ENCODE data around the gene MDM4.

MDM4 gene, protein sequence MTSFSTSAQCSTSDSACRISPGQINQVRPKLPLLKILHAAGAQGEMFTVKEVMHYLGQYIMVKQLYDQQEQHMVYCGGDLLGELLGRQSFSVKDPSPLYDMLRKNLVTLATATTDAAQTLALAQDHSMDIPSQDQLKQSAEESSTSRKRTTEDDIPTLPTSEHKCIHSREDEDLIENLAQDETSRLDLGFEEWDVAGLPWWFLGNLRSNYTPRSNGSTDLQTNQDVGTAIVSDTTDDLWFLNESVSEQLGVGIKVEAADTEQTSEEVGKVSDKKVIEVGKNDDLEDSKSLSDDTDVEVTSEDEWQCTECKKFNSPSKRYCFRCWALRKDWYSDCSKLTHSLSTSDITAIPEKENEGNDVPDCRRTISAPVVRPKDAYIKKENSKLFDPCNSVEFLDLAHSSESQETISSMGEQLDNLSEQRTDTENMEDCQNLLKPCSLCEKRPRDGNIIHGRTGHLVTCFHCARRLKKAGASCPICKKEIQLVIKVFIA

DNA sequence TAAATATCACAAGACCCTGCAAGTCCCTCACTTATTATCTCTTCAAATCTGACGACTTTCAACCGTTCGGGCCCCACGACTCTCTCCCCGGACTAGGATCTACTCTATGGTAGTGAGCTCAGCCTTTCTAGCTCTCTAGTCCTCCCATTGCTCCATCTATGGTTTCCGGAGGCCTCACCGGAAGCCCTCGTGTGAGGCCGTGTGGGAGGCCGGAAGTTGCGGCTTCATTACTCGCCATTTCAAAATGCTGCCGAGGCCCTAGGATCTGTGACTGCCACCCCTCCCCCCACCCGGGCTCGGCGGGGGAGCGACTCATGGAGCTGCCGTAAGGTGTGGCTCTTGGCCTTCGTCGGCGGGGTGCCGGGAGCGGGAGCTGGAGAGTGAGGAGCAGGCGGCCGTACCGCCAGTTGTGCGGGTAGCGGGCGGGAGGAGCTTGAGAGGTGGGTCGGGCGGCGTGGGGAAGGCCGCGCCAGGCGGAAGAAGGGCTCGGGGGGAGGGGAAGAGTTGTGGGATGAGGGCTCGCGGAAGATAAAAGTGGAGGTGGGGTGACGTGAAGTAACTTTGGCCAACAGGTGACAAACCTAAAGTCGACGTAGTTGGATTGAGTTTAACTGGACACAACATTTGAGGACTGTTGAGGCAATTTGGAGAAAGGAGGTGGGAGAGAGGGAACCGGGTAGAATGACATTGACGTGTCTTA lies at the start of gene MDM4:
Gene MDM4, plus strand, starts transcription at position 227 of the 700 bp plus-strand sequence. CDS start 9,113 bp downstream, outside the sequence.
- CTCF ChIA-PET, result interaction anchor here (0.8 to 2.9 kb wide), 12 partner anchors 13 to 291 kb away, joined by 3 to 16 read pairs (median 4); no protein-coding TSS in a partner anchor
- H3K4me3 Mint-ChIP-seq, result no peak within 1 kb of the TSS
- no peaks in the 10 kb centered on the region for H3K9me3 Mint-ChIP-seq
- peaks cover 30% of the 10 kb centered on the region for H3K36me3 Mint-ChIP-seq
- H3K4me1 Mint-ChIP-seq, result peaks cover 76% of the 10 kb centered on the region
- no peak within 1 kb of the TSS for H3K27ac Mint-ChIP-seq
- H3K27me3 Mint-ChIP-seq, result no peaks in the 10 kb centered on the region
- DNase-seq, result peak; percentile 96

DNA sequence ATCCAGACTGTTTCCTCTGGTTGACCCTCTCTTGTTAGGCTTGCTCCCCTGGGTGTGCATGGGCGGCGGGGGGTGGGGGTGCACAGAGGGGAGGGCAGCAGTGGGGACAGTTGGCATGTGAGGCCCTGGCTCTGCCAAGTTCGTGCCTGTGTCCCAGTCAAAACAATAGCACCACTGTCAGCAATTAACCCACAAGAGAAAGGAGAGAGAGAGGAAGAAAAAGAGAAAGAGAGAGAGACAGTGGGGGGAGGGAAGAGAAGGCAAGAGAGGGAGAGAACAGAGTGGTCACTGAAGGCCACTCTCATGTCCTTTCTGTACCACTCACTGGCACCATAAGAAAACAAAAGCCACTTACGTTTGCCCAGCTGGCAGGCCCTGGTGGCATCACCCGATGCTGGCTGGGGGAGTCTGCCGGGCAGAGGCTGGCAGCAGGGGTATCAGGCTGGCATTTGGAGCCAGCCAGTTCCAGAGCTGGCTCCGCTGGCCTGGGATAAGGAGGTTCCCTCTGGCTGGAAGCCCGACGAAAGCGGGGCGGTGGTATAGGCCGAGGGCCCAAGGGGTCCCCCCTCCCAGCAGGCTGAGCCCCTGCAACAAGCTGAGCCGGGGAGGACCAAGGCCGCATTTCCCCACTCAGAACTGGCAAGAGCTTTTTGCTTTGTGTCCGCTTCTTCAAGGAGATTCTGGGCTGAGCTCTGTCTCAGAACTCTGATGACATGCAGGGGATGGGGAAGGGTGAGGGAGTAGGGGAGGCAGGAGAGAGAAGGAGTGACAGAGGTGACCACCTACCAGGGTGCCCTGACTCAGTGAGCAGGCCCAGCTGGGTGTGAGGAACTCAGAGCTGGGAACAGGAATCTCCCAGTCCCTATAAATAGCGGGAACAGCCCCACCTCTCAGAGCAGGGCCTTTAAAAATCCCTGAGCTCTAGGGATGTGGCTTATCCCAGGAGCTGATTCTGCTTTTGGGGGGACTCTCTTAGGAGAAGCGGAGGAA lies 49.5 kb upstream of the MDM4 start:
- CTCF ChIA-PET, result interaction anchor here (0.7 to 3.0 kb wide), 6 partner anchors 12 to 68 kb away, joined by 3 to 12 read pairs (median 4); no protein-coding TSS in a partner anchor
- H3K27me3 Mint-ChIP-seq, result no peaks in the 10 kb centered on the region
- H3K27ac Mint-ChIP-seq, result no peak overlapping the region
- peaks cover 38% of the 10 kb centered on the region for H3K36me3 Mint-ChIP-seq
- H3K4me1 Mint-ChIP-seq, result peaks cover 36% of the 10 kb centered on the region
- DNase-seq, result no peak
- no peak overlapping the region for H3K4me3 Mint-ChIP-seq
- H3K9me3 Mint-ChIP-seq, result no peaks in the 10 kb centered on the region

GRCh38 chr1:204468206-204468605 lies 48.0 kb upstream of the MDM4 start:
- Mint-ChIP-seq H3K4me1 (peaks cover 22% of the 10 kb centered on the region), H3K27me3 (no peaks in the 10 kb centered on the region), H3K27ac (no peak overlapping the region), H3K9me3 (no peaks in the 10 kb centered on the region), H3K4me3 (no peak overlapping the region), H3K36me3 (peaks cover 36% of the 10 kb centered on the region)
- DNase-seq, result no peak
- CTCF ChIA-PET, result no interaction called here

GRCh38 chr1:204468766-204469302 lies 47.4 kb upstream of the MDM4 start:
- Mint-ChIP-seq H3K4me1 (peaks cover 16% of the 10 kb centered on the region), H3K36me3 (peaks cover 33% of the 10 kb centered on the region), H3K9me3 (no peaks in the 10 kb centered on the region), H3K27me3 (no peaks in the 10 kb centered on the region), H3K4me3 (no peak overlapping the region), H3K27ac (no peak overlapping the region)
- CTCF ChIA-PET, result no interaction called here
- no peak for DNase-seq

DNA sequence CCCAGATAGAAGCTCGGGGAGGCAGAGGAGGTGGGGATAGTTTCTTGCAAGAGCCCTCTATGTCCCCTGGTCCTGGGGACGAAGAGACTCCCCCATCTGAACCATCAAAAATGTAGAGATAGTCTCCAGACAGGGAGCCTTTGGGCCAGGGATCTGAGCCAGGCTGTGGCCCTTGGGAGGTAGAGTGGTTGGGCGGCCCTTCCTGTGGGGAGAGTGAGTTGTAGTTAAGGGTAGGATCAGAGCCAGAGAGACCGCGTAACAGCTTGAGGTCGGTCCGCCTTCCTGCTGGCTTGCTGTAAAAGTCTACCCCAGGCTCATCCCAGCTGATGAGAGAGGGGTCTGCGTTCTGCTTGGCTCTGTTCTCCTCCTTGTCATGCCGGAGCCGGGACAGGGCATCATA lies 46.9 kb upstream of the MDM4 start:
- H3K4me3 Mint-ChIP-seq, result no peak overlapping the region
- H3K27ac Mint-ChIP-seq, result no peak overlapping the region
- peaks cover 11% of the 10 kb centered on the region for H3K4me1 Mint-ChIP-seq
- H3K9me3 Mint-ChIP-seq, result no peaks in the 10 kb centered on the region
- CTCF ChIA-PET, result no interaction called here
- no peaks in the 10 kb centered on the region for H3K27me3 Mint-ChIP-seq
- no peak for DNase-seq
- H3K36me3 Mint-ChIP-seq, result peaks cover 31% of the 10 kb centered on the region

DNA sequence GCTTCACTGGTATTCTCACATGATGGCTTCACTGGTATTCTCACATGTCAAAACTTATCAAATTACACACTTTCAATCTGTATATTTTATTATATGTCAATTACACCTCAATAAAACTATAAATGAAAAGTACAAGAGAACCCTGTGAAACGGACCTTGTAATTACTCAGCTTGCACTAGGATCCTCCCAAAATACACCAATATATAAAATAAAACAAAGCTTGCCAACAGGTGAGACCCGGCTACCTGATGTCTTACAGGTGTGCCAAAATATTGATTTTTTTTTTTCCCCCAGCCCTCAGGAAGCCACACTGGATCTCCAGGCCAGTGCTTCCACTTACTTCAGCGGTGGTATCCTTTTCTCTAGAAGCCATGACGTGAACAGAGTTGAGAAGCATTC lies 44.5 kb upstream of the MDM4 start:
- Mint-ChIP-seq H3K9me3 (no peaks in the 10 kb centered on the region), H3K36me3 (peaks cover 22% of the 10 kb centered on the region), H3K4me3 (no peak overlapping the region), H3K27ac (no peak overlapping the region), H3K4me1 (peaks cover 15% of the 10 kb centered on the region), H3K27me3 (no peaks in the 10 kb centered on the region)
- CTCF ChIA-PET, result no interaction called here
- DNase-seq, result no peak

DNA sequence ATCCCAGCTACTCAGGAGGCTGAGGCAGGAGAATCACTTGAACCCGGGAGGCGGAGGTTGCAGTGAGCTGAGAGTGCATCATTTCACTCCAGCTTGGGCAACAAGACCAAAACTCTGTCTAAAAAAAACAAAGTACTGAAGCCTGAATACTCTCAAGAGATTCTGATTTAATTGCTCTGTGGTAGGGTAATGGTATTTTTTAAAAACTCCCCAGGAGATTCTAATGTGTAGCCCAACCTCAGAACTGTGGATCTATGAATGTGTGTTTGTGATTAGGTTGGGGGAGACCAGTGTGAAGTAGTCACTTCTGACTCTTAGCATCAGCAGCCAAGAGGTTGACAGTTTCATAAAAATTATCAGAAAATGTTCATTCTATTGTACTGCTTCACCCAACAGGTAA lies 43.5 kb upstream of the MDM4 start:
- CTCF ChIA-PET, result no interaction called here
- H3K4me3 Mint-ChIP-seq, result no peak overlapping the region
- no peaks in the 10 kb centered on the region for H3K9me3 Mint-ChIP-seq
- peaks cover 20% of the 10 kb centered on the region for H3K36me3 Mint-ChIP-seq
- H3K27ac Mint-ChIP-seq, result no peak overlapping the region
- peaks cover 15% of the 10 kb centered on the region for H3K4me1 Mint-ChIP-seq
- no peak for DNase-seq
- H3K27me3 Mint-ChIP-seq, result no peaks in the 10 kb centered on the region

DNA sequence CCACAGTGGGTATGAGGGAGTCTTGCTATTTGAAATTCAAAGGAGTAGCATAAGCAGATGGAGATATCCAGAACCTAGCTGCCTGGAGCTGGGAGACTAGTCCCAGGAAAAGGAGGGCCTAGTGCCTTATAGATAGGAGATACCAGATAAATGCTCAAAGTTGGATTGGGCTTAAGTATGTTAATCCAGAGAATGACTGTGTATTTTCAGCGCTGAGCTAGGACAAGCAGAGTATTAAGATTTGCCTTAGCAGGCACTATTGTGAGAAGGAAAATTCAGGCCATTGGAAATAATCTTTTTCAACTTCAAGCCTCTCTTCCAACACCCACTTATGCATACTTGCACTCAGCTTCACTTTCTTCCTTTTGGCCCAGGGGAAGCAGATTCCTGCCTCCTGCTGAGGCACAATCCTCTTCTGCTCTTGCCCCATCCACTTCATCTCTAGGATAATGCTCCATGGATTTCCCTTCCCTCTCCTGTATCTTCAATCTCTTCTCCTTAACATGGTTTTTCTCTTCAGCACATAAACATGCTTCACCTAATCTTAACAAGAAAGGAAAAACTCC lies 42.7 kb upstream of the MDM4 start:
- no peak for DNase-seq
- Mint-ChIP-seq H3K27ac (no peak overlapping the region), H3K36me3 (peaks cover 19% of the 10 kb centered on the region), H3K4me3 (no peak overlapping the region), H3K4me1 (peaks cover 15% of the 10 kb centered on the region), H3K27me3 (no peaks in the 10 kb centered on the region), H3K9me3 (no peaks in the 10 kb centered on the region)
- CTCF ChIA-PET, result interaction anchor here (1.1 kb wide), 2 partner anchors 26 kb away, joined by 3 read pairs; no protein-coding TSS in a partner anchor

DNA sequence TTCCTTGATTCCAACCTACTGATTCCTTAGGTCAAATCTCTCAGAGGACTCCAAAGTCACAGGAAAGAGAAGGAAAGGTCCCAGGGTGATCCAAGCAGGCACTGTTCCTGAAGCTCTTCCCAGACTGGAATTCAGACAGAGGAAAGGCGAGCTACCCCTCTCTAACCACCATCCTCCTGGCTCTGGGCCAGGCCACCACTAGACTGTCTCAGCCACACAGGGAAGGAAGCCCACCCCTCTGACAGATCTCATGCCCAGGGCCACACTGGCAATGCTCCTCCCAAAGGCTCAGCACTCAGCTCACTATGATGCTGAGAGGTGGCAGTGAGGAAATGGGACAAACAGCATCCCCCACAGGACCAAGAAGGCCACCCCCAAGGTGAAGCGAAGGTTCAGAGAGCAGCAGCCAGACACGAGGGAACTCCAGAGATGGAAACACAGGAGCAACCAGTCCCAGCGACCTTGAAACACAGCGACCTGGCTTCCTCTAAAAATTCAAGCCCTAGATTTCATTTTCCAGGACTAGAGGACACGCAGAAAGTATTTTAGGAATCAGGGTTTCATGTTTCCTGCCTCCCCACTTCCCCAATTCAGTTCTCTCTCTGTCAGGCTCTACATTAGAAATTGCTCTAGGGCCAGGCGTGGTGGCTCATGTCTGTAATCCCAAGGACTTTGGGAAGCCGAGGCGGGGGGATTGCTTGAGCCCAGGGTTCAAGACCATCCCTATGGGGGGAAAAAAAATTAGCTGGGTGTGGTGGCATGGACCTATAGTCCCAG lies 40.4 kb upstream of the MDM4 start:
- Mint-ChIP-seq H3K4me3 (no peak overlapping the region), H3K36me3 (peaks cover 2% of the 10 kb centered on the region), H3K27ac (no peak overlapping the region), H3K27me3 (no peaks in the 10 kb centered on the region), H3K4me1 (peaks cover 31% of the 10 kb centered on the region), H3K9me3 (no peaks in the 10 kb centered on the region)
- no peak for DNase-seq
- CTCF ChIA-PET, result interaction anchor here (0.9 to 1.2 kb wide), 2 partner anchors 29 to 66 kb away, joined by 3 read pairs; no protein-coding TSS in a partner anchor

DNA sequence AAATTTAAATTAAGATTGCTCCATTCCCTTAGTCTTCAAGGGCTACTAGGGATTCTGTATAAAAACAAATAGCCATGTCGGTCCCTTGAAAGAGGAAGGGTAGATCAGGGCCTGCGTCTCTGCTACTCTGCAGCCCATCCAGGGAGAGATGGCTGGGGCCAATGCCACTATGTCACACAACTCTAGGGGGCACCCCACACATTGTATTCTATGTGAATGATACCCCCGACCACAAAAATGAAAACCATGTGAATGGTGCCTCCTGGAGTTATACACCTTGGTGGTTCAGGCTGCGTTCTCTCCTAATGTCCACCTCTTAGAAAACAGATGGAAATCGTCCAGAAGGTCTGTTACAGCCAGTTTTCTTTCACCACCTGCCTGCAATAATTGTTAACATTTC lies 39.6 kb upstream of the MDM4 start:
- Mint-ChIP-seq H3K36me3 (peaks cover 2% of the 10 kb centered on the region), H3K4me3 (no peak overlapping the region), H3K27ac (no peak overlapping the region), H3K9me3 (no peaks in the 10 kb centered on the region), H3K4me1 (peaks cover 38% of the 10 kb centered on the region), H3K27me3 (no peaks in the 10 kb centered on the region)
- CTCF ChIA-PET, result no interaction called here
- no peak for DNase-seq

GRCh38 chr1:204477036-204477740 lies 39.0 kb upstream of the MDM4 start:
- H3K4me3 Mint-ChIP-seq, result no peak overlapping the region
- peak overlapping the region; percentile 69 for H3K27ac Mint-ChIP-seq
- peaks cover 2% of the 10 kb centered on the region for H3K36me3 Mint-ChIP-seq
- no peaks in the 10 kb centered on the region for H3K9me3 Mint-ChIP-seq
- CTCF ChIA-PET, result interaction anchor here (2.2 to 2.6 kb wide), 3 partner anchors 16 to 46 kb away, joined by 7 to 12 read pairs (median 10); partner anchors contain the start of gene PIK3C2B
- DNase-seq, result no peak
- peaks cover 40% of the 10 kb centered on the region for H3K4me1 Mint-ChIP-seq
- H3K27me3 Mint-ChIP-seq, result no peaks in the 10 kb centered on the region

DNA sequence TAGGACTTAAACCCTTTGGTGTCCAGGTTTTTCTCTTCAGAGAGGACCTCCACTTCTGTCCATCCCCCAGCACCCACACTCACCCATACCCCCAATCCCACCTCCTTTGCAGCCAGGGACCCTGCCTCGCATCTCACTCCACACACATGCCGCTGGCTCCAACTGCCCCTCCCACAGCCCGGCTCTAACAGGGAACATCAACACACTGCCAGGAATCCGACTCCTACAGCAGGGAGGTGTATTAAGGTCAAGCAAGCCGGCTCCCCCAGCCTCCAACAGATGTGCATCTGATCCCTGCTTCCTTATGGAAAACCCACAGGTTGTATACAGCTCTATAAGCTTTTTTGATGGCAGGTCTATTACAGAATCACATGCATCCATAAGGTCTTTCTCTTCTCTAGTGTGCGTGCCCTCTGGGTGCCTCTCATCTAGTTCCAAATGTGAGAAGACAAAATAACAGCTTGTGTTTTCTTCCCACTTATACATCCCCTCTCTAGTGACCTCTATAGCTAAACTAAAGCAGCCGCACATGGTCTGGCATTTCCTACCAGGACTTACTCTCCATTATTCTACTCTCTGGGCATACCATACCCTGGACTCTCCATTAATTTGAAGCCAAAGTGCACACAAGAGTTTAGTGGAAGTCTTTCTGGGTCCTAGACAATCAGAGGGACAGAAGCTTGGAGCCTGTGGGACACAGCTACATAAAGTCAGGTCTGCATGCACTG lies 37.9 kb upstream of the MDM4 start:
- CTCF ChIA-PET, result interaction anchor here (0.7 to 4.0 kb wide), 7 partner anchors 12 to 329 kb away, joined by 3 to 17 read pairs (median 7); partner anchors contain the start of gene PIK3C2B
- DNase-seq, result no peak
- no peak overlapping the region for H3K4me3 Mint-ChIP-seq
- no peaks in the 10 kb centered on the region for H3K27me3 Mint-ChIP-seq
- H3K27ac Mint-ChIP-seq, result no peak overlapping the region
- no peaks in the 10 kb centered on the region for H3K9me3 Mint-ChIP-seq
- H3K4me1 Mint-ChIP-seq, result peaks cover 40% of the 10 kb centered on the region
- H3K36me3 Mint-ChIP-seq, result no peaks in the 10 kb centered on the region

All from activated naive CD4-positive, alpha-beta T cell treated with anti-CD3 and anti-CD28 coated beads, Interleukin-2, amount 10 ng/mL, durations not matched to agents 7 days and 5 days (primary cell).